ENCODE measurements around the gene MYH3. TPM values are rescaled to one million over a fixed set of nuclear protein-coding genes. Genes with fewer than 3 reads are reported as not detected.

MYH3 gene
- total RNA-seq, 4 donors from 2014 or later: 3.3 to 5.4 (median 3.5) TPM

DNA sequence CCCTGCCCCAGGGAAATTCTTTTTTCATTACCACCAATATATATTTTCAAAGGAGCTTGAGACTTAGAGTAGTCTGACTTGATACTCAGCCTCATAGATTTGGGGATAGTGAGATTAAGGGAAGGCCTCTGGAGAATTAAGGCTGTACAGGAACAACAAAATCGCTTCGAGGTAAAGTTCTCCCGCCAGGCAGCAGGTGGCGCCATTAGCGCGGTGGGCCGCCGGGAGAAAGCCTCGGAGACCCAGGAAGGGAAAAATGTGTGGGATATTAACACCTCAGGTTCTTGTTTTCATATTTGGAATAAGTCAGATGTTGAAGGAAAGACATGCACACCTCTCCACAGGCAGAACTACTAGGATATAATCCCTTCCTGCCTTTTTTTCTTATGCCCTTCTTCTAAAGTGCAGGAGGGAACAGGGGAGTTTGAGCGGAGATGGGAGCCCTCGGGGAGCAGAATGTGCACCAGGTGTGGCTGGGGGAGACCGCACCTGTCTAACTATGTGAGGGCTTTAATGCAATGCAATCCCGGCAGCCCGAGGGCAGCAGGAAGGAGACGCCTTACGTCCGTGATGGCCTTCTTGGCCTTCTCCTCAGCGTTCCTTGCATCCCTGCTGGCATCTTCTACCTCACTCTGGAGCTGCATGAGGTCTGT lies 25.9 kb downstream of the MYH3 start:
- Histone ChIP-seq H3K4me1 (no peaks in the 10 kb centered on the region), H3K27ac (no peak overlapping the region), H3K27me3 (no peaks in the 10 kb centered on the region), H3K4me3 (replicated peaks in 1 of 3) (no peak overlapping the region), H3K36me3 (no peaks in the 10 kb centered on the region), H3K9me3 (no peaks in the 10 kb centered on the region)
- TF ChIP-seq, protein P1, sequence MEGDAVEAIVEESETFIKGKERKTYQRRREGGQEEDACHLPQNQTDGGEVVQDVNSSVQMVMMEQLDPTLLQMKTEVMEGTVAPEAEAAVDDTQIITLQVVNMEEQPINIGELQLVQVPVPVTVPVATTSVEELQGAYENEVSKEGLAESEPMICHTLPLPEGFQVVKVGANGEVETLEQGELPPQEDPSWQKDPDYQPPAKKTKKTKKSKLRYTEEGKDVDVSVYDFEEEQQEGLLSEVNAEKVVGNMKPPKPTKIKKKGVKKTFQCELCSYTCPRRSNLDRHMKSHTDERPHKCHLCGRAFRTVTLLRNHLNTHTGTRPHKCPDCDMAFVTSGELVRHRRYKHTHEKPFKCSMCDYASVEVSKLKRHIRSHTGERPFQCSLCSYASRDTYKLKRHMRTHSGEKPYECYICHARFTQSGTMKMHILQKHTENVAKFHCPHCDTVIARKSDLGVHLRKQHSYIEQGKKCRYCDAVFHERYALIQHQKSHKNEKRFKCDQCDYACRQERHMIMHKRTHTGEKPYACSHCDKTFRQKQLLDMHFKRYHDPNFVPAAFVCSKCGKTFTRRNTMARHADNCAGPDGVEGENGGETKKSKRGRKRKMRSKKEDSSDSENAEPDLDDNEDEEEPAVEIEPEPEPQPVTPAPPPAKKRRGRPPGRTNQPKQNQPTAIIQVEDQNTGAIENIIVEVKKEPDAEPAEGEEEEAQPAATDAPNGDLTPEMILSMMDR (IDR thresholded peaks at IDR 0.05): peak; percentile 34 to 89 (median 52)
- no peak for TF ChIP-seq POLR2A (IDR thresholded peaks at IDR 0.05)
- intact Hi-C loops (cut with DNase I): no loop called here
- peak in 1 of 2 donors; percentile 27 for DNase-seq
- 52 to 55% methylated on average over 18 of the region's 18 CpGs for WGBS, 2 donors

DNA sequence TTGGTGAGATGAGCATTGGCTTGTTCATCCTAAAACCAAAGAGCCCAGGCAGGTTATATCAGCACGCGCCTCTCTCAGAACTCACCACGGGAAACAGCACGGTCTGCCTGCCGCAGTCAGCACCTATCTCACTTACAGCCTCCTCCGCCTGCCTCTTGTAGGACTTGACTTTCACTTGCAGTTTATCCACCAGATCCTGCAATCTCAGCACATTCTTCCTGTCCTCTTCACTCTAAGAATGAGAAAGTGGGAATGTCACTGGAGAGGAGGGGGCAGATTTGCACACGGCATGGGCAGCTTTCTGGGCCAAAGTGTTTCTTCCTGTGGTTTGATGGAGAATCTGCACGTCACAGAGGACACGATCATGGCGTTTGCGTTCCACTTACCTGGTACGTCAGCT lies 27.4 kb downstream of the MYH3 start:
- Histone ChIP-seq H3K9me3 (no peaks in the 10 kb centered on the region), H3K4me1 (no peaks in the 10 kb centered on the region), H3K4me3 (replicated peaks in 1 of 3) (no peak overlapping the region), H3K27me3 (no peaks in the 10 kb centered on the region), H3K36me3 (no peaks in the 10 kb centered on the region), H3K27ac (no peak overlapping the region)
- no peak for DNase-seq
- intact Hi-C loops (cut with DNase I): loop anchor here (10.0 kb wide), 1 partner anchor 705 kb away; no protein-coding TSS in a partner anchor
- TF ChIP-seq, protein P1 (IDR thresholded peaks at IDR 0.05): no peak
- no peak for TF ChIP-seq POLR2A (IDR thresholded peaks at IDR 0.05)
- 92 to 95% methylated on average over 12 of the region's 12 CpGs for WGBS, 2 donors

DNA sequence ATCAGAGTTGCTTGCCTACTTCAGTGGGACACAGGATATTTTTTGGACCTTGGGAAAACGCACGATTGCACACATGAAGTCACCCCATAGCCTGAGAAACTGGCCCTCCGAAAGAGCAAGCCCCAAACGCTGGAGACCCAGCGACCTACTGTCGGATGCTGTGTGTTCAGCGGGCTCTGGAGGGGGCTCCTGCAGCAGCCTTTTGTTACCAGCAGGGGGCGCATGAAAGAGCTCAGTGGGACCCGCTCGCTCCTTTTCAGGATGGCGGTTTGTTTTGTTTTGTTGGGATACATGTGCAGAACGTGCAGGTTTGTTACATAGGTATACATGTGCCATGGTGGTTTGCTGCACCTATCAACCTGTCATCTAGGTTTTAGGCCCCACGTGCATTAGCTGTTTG lies 28.4 kb downstream of the MYH3 start:
- Histone ChIP-seq H3K36me3 (no peaks in the 10 kb centered on the region), H3K27ac (no peak overlapping the region), H3K9me3 (no peaks in the 10 kb centered on the region), H3K4me1 (no peaks in the 10 kb centered on the region), H3K4me3 (replicated peaks in 1 of 3) (no peak overlapping the region), H3K27me3 (no peaks in the 10 kb centered on the region)
- intact Hi-C loops (cut with DNase I): loop anchor here (10.0 kb wide), 1 partner anchor 704 kb away; no protein-coding TSS in a partner anchor
- WGBS, 2 donors: 85 to 88% methylated on average over 13 of the region's 13 CpGs
- TF ChIP-seq, protein P1 (IDR thresholded peaks at IDR 0.05): peak in 1 of 6 experiments; percentile 24
- no peak for TF ChIP-seq POLR2A (IDR thresholded peaks at IDR 0.05)
- no peak for DNase-seq

DNA sequence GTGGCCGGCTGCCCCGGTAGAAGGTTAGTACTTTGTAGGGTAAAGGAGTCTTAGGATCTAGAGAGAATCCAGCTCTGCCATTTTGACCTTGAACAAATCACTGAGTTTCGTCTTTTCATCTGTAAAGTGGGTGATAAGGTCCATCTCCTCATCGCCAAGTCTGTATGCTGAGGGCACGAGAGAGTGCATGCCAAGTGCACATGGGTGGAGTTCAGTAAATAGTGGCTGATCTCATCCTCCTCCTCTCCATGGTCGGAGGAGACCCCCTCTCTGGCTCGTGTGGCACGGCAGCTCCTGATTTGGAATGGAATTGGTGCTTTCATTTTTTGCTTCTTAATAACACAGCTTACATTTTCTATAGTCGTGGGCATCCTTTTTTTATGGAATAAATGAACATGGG lies 30.7 kb downstream of the MYH3 start:
- Histone ChIP-seq H3K4me3 (replicated peaks in 1 of 3) (no peak overlapping the region), H3K36me3 (no peaks in the 10 kb centered on the region), H3K9me3 (no peaks in the 10 kb centered on the region), H3K27ac (no peak overlapping the region), H3K27me3 (no peaks in the 10 kb centered on the region), H3K4me1 (no peaks in the 10 kb centered on the region)
- WGBS, 2 donors: 81 to 82% methylated on average over 9 of the region's 9 CpGs
- intact Hi-C loops (cut with DNase I): loop anchor here (10.0 kb wide), 1 partner anchor 702 kb away; no protein-coding TSS in a partner anchor
- no peak for DNase-seq
- no peak for TF ChIP-seq POLR2A (IDR thresholded peaks at IDR 0.05)
- TF ChIP-seq, protein P1 (IDR thresholded peaks at IDR 0.05): no peak

DNA sequence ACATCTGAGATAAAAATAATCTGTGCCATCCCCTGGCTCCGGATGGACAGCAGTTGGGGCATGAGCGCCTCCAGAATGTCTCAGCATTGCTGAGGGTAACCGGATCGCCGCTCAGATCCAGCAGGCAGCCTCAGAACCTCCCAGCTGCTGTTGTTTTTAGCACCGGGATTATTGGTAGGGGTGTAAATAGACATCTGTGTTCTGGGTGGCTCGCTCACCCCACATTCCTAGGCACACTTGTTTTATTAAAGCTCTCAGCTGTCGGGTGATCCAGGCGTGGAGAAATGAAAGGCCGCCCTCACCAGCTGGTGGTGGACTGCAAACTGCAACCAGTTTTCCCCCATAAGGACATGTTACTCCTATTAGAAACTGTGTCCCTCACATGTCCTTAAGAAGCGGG lies 32.1 kb downstream of the MYH3 start:
- Histone ChIP-seq H3K27ac (no peak overlapping the region), H3K4me3 (replicated peaks in 1 of 3) (no peak overlapping the region), H3K9me3 (no peaks in the 10 kb centered on the region), H3K36me3 (no peaks in the 10 kb centered on the region), H3K27me3 (no peaks in the 10 kb centered on the region), H3K4me1 (no peaks in the 10 kb centered on the region)
- intact Hi-C loops (cut with DNase I): loop anchor here (5.0 to 10.0 kb wide), 2 partner anchors 308 to 700 kb away; no protein-coding TSS in a partner anchor
- WGBS, 2 donors: 80 to 90% methylated on average over 11 of the region's 11 CpGs
- TF ChIP-seq, protein P1 (IDR thresholded peaks at IDR 0.05): no peak
- no peak for TF ChIP-seq POLR2A (IDR thresholded peaks at IDR 0.05)
- DNase-seq: no peak

Measured in thyroid gland (tissue), 4 donors.